ENCODE measurements around the gene FREM1. TPM values are rescaled to one million over a fixed set of nuclear protein-coding genes. Genes with fewer than 3 reads are reported as not detected.

The FREM1 gene
- total and polyA plus RNA-seq, 2 experiments from 2014 or later, result 0.78 to 3.1 TPM

DNA sequence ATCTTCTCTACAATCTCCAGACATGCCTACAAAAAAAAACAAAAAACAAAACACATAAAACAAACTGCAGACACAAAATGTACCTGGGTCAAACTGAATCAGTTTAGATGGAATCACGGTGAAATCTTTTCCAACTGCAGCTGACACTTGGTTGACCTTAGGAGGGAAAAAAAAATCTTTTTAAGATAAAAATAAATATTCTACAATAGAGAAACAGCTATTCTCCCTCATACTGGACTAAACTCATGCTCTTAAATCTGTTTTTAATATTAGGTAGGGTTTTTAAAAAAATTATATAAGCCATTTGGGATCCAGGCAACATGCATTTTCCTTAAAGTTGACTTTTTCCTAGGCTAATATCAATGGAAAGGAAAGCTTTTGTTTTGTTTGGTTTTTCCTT, 153.9 kb downstream of the FREM1 start:
- no peak for TF ChIP-seq JUNB (IDR thresholded peaks at IDR 0.05; ENCODE audit: unreplicated experiment)
- Histone ChIP-seq H4K20me1 (replicated peaks; ENCODE audit: insufficient read depth) (no peaks in the 10 kb centered on the region), H3K36me3 (ENCODE audit: insufficient read depth) (no peaks in the 10 kb centered on the region), H3K27ac (ENCODE audit: low read depth) (no peak overlapping the region), H3K9me2 (ENCODE audit: insufficient read depth) (peaks cover 4% of the 10 kb centered on the region; the same call in 1 of the 2 replicates), H3K4me3 (no peak overlapping the region), H3F3A (replicated peaks; ENCODE audit: low read depth) (no peaks in the 10 kb centered on the region), H3K27me3 (ENCODE audit: insufficient read depth) (no peaks in the 10 kb centered on the region), H2AFZ (no peak overlapping the region), H3K79me2 (replicated peaks; ENCODE audit: insufficient read depth) (no peaks in the 10 kb centered on the region), H3K4me2 (no peak overlapping the region), H3K4me1 (ENCODE audit: insufficient read depth) (no peaks in the 10 kb centered on the region)
- H3K4me1 Mint-ChIP-seq, result no peaks in the 10 kb centered on the region; the same call in 2 of the 3 replicates
- ATAC-seq (no peak), DNase-seq (ENCODE audit: low spot score) (no peak)
- no peaks in the 10 kb centered on the region for H3K9me3 Mint-ChIP-seq
- no peak overlapping the region for H3K4me3 Mint-ChIP-seq
- no peaks in the 10 kb centered on the region for H3K36me3 Mint-ChIP-seq (ENCODE audit: low read depth)
- no peaks in the 10 kb centered on the region for H3K27me3 Mint-ChIP-seq (ENCODE audit: insufficient read depth, low read depth, poor library complexity)
- no peak overlapping the region for H3K27ac Mint-ChIP-seq

- TF ChIP-seq POLR2AphosphoS5 (IDR thresholded peaks at IDR 0.05; ENCODE audit: low read depth), result no peak
- no peak for TF ChIP-seq EZH2 (IDR thresholded peaks at IDR 0.05; ENCODE audit: low read depth, unreplicated experiment)
- TF ChIP-seq REST (IDR thresholded peaks at IDR 0.05; ENCODE audit: unreplicated experiment), result no peak
- TF ChIP-seq JUNB (IDR thresholded peaks at IDR 0.05; ENCODE audit: unreplicated experiment), result no peak
- TF ChIP-seq EZH2phosphoT487 (IDR thresholded peaks at IDR 0.05; ENCODE audit: unreplicated experiment), result no peak
- TF ChIP-seq ZNF331 (CRISPR knock-in tag; IDR thresholded peaks at IDR 0.05; ENCODE audit: low read depth), result no peak
- TF ChIP-seq, protein P1, sequence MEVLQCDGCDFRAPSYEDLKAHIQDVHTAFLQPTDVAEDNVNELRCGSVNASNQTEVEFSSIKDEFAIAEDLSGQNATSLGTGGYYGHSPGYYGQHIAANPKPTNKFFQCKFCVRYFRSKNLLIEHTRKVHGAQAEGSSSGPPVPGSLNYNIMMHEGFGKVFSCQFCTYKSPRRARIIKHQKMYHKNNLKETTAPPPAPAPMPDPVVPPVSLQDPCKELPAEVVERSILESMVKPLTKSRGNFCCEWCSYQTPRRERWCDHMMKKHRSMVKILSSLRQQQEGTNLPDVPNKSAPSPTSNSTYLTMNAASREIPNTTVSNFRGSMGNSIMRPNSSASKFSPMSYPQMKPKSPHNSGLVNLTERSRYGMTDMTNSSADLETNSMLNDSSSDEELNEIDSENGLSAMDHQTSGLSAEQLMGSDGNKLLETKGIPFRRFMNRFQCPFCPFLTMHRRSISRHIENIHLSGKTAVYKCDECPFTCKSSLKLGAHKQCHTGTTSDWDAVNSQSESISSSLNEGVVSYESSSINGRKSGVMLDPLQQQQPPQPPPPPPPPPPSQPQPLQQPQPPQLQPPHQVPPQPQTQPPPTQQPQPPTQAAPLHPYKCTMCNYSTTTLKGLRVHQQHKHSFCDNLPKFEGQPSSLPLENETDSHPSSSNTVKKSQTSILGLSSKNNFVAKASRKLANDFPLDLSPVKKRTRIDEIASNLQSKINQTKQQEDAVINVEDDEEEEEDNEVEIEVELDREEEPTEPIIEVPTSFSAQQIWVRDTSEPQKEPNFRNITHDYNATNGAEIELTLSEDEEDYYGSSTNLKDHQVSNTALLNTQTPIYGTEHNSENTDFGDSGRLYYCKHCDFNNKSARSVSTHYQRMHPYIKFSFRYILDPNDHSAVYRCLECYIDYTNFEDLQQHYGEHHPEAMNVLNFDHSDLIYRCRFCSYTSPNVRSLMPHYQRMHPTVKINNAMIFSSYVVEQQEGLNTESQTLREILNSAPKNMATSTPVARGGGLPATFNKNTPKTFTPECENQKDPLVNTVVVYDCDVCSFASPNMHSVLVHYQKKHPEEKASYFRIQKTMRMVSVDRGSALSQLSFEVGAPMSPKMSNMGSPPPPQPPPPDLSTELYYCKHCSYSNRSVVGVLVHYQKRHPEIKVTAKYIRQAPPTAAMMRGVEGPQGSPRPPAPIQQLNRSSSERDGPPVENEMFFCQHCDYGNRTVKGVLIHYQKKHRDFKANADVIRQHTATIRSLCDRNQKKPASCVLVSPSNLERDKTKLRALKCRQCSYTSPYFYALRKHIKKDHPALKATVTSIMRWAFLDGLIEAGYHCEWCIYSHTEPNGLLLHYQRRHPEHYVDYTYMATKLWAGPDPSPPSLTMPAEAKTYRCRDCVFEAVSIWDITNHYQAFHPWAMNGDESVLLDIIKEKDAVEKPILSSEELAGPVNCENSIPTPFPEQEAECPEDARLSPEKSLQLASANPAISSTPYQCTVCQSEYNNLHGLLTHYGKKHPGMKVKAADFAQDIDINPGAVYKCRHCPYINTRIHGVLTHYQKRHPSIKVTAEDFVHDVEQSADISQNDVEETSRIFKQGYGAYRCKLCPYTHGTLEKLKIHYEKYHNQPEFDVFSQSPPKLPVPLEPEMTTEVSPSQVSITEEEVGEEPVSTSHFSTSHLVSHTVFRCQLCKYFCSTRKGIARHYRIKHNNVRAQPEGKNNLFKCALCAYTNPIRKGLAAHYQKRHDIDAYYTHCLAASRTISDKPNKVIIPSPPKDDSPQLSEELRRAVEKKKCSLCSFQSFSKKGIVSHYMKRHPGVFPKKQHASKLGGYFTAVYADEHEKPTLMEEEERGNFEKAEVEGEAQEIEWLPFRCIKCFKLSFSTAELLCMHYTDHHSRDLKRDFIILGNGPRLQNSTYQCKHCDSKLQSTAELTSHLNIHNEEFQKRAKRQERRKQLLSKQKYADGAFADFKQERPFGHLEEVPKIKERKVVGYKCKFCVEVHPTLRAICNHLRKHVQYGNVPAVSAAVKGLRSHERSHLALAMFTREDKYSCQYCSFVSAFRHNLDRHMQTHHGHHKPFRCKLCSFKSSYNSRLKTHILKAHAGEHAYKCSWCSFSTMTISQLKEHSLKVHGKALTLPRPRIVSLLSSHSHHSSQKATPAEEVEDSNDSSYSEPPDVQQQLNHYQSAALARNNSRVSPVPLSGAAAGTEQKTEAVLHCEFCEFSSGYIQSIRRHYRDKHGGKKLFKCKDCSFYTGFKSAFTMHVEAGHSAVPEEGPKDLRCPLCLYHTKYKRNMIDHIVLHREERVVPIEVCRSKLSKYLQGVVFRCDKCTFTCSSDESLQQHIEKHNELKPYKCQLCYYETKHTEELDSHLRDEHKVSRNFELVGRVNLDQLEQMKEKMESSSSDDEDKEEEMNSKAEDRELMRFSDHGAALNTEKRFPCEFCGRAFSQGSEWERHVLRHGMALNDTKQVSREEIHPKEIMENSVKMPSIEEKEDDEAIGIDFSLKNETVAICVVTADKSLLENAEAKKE (CRISPR knock-in tag; IDR thresholded peaks at IDR 0.05), result no peak
- TF ChIP-seq ZNF114 (CRISPR knock-in tag; IDR thresholded peaks at IDR 0.05), result no peak
- peaks cover 20% of the 10 kb centered on the region for H3K4me1 Mint-ChIP-seq
Observed at GRCh38 chr9:14752871-14753270, 157.4 kb downstream of the FREM1 start.

More at GRCh38 chr9:14752871-14753270, 157.4 kb downstream of the FREM1 start:
- H3K9me3 Mint-ChIP-seq, result no peaks in the 10 kb centered on the region; the same call in 2 of the 3 replicates
- no peaks in the 10 kb centered on the region for H3K27me3 ChIP-seq (ENCODE audit: insufficient read depth)
- H4K20me1 ChIP-seq (replicated peaks; ENCODE audit: insufficient read depth), result no peaks in the 10 kb centered on the region
- no peak overlapping the region for H2AFZ ChIP-seq
- H3K27me3 Mint-ChIP-seq (ENCODE audit: insufficient read depth, low read depth, poor library complexity), result peaks cover 4% of the 10 kb centered on the region
- no peak overlapping the region for H3K27ac Mint-ChIP-seq
- no peak overlapping the region for H3K4me2 ChIP-seq
- H3K4me1 ChIP-seq (ENCODE audit: insufficient read depth), result peaks cover 10% of the 10 kb centered on the region; the same call in 1 of the 2 replicates
- H3K79me2 ChIP-seq (replicated peaks; ENCODE audit: insufficient read depth), result no peaks in the 10 kb centered on the region
- H3K9me2 ChIP-seq (ENCODE audit: insufficient read depth), result peaks cover 4% of the 10 kb centered on the region; the same call in 1 of the 2 replicates
- H3K27ac ChIP-seq (ENCODE audit: low read depth), result no peak overlapping the region
- no peak overlapping the region for H3K4me3 Mint-ChIP-seq
- H3F3A ChIP-seq (replicated peaks; ENCODE audit: low read depth), result no peaks in the 10 kb centered on the region
- no peaks in the 10 kb centered on the region for H3K36me3 ChIP-seq (ENCODE audit: insufficient read depth)
- H3K36me3 Mint-ChIP-seq (ENCODE audit: low read depth), result no peaks in the 10 kb centered on the region
- H3K4me3 ChIP-seq, result no peak overlapping the region
- DNase-seq (ENCODE audit: low spot score) (no peak), ATAC-seq (no peak)
